HepG2 (cell line): ENCODE data around the gene SYPL1.

Experiments
- ELF4 ChIP-seq: sonication (generic); formaldehyde crosslinking; IDR thresholded peaks from 2 replicates; pipeline ENCODE4 v1.5.0; 2020; ENCODE audit warnings: missing genetic modification reagents, mild to moderate bottlenecking, moderate library complexity, borderline replicate concordance
- FOSL1 ChIP-seq: sonication (generic); formaldehyde crosslinking; IDR thresholded peaks from 2 replicates; pipeline ENCODE4 v1.9.0; 2021; ENCODE audit warnings: missing genetic modification reagents, borderline replicate concordance
- FOXK1 ChIP-seq: sonication (generic); formaldehyde crosslinking; IDR thresholded peaks from 2 replicates; pipeline ENCODE4 v1.4.0; 2020; ENCODE audit warnings: low read depth, missing genetic modification reagents, borderline replicate concordance
- STAG1 ChIP-seq: sonication (generic); formaldehyde crosslinking; IDR thresholded peaks from 2 replicates; pipeline ENCODE4 v1.4.0; 2020; ENCODE audit warnings: missing genetic modification reagents

DNA sequence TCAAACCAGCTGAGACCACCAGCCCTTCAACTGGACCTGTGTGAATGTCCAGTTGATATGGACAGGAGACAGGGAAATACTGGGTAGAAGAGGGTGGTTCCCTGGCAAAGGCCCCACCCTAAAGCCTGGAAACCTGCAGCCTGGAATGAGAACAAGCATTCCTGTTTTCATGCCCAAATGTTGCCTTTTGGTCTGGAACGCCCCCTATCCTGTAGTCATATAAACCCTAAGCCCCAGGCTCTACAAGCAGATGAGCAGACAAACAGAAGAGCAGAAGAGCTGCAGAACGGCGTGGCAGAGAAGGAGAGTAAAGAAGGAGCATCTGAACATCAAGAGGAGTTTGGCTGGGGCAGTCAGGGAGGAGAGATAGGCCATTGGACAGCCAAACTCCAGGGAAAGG lies 38.4 kb downstream of the SYPL1 start:
- TF ChIP-seq STAG1 (0 out of 2 replicates have a peak, but pooled peaks have one; percentile 10), ELF4 (CRISPR knock-in tag) (no peak), FOSL1 (no peak), FOXK1 (no peak)
